NCI-H524 (cell line): ENCODE data around the gene ZNF593.
A peak's percentile ranks its signal among the peaks of the same experiment; 100 is the strongest.

Experiments used
- DNase-seq, 2 experiments: peaks; one replicate each; lab custom pipeline; 2025; lab: John Stamatoyannopoulos, UW

ZNF593 gene

DNA sequence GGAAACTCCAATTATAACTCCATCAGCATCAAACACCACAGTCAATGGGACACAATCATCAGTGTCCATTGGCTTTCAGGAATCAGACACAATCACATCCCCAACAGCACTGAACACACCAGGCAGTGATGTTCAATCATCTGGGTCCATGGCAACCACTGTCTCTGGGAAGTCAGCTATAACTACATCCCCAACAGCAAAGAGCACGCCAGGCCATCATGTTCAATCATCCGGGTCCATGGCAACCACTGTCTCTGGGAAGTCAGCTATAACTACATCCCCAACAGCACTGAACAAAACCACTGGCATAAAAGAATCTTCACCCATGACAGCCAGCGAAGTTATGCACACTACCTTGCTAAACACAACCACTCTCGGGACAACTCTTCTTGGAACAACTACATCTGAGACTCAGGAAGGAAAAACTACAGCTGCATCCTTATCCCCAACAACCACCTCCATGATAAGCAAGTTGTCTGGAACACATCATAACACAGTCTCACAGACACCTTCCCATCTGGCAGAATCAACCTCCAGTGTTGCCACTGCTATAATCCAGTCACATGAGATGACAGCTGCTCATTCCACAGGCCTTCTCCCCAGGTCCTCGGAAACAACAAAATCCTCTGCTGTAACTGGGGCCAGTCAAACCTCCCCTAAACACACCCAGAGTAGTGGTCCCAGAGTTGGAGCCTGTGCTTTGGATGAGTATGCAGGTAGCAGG lies 40.6 kb downstream of the ZNF593 start:
- peak; percentile 17 to 46 for DNase-seq

- no peak for DNase-seq
These were observed 43.0 kb downstream of the ZNF593 start for GRCh38 chr1:26212726-26213125.

- DNase-seq = no peak
These were observed 43.7 kb downstream of the ZNF593 start for GRCh38 chr1:26213335-26213905.

DNA sequence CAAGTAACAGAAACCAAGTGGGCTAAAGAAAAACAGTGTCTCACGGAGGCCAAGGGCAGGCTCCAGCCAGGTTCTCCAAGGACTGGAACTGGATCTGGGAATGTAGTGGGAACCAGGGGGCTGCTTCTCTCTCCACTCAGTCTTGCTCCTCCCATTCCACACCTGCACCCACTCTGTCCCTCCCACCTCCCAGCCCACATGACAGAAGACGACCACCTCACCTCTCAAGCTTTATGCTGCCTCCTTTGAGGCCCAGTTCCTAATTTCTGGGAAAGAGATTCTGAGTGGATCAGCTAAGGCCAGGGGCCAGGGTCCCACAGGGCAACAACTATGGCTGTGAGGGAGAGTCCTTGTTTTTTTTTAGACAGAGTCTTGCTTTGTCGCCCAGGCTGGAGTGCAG lies 45.5 kb downstream of the ZNF593 start:
- no peak for DNase-seq

DNA sequence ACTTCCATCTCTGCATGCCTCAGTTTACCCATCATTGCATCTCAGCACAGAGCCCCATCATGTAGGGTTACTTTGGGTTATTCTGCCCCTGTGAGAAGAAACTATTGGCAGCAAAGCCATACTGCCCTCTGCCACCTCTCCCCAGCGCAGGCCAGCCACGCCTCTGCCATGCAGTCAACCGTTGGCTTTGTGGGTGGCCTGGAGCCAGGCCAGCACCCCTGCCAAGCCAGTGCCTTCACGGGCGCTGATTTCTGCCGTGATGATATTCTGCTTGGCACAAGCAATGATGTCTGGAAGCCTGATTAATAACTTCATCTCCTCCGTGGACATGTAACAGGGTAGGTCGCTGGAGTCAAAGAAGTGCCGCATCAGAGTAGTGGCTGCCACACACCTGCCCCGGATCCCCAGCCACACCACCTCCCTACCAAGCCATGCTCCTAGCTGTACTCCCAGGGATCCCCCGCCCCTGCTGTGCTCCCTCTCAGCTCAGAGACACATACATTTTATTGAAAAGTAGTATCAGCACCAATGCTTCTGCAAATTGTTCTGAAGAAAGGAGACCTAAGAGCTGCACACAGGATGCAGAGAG lies 49.3 kb downstream of the ZNF593 start:
- no peak for DNase-seq
